Measurements from ENCODE around the gene KRTAP10-4. TPM values are rescaled to one million over a fixed set of nuclear protein-coding genes. Genes with fewer than 3 reads are reported as not detected.
"Not testable (repeated sequence)": the region's sequence is repeated elsewhere in the genome, so short reads cannot be mapped to it uniquely, and the experiment has no call there.

The KRTAP10-4 gene
- total RNA-seq, 2 donors from 2014 or later, result not detected

GRCh38 chr21:44585892-44586291, 12.4 kb downstream of the KRTAP10-4 start:
- Histone ChIP-seq H3K27me3 (replicated peaks; ENCODE audit: insufficient read depth) (no peaks in the 10 kb centered on the region), H3K4me1 (replicated peaks) (no peaks in the 10 kb centered on the region), H3K9me3 (no peaks in the 10 kb centered on the region), H3K4me3 (no peak overlapping the region), H3K27ac (no peak overlapping the region), H3K36me3 (no peaks in the 10 kb centered on the region)
- no peak for DNase-seq (ENCODE audit: low spot score)
- WGBS, result 71% methylated on average over 3 of the region's 3 CpGs
- no peak for TF ChIP-seq POLR2A (IDR thresholded peaks at IDR 0.05)
- no peak for TF ChIP-seq CTCF (IDR thresholded peaks at IDR 0.05)
- TF ChIP-seq POLR2AphosphoS5 (IDR thresholded peaks at IDR 0.05), result no peak
- intact Hi-C loops (cut with DNase I), result no loop called here

DNA sequence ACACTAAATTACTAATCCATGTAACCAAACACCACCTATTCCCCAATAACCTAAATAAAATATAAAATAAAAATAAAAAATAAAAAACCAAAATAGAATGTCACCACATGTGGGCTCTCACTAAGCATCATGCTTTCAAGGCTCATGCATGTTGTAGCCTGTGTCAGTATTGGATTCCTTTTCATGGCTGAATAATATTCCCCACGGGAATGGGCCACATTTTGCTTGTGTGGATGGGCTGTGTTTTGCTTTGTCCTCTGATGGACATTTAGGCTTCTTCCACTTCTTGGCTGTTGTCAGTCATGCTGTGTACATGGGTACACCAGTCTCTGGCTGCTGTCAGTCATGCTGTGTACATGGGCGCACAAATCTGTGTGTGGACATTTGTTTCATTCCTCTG, 15.6 kb downstream of the KRTAP10-4 start:
- Histone ChIP-seq H3K27me3 (replicated peaks; ENCODE audit: insufficient read depth) (no peaks in the 10 kb centered on the region), H3K36me3 (no peaks in the 10 kb centered on the region), H3K4me1 (replicated peaks) (no peaks in the 10 kb centered on the region), H3K9me3 (no peaks in the 10 kb centered on the region), H3K27ac (no peak overlapping the region), H3K4me3 (no peak overlapping the region)
- TF ChIP-seq POLR2AphosphoS5 (IDR thresholded peaks at IDR 0.05) (no peak), POLR2A (IDR thresholded peaks at IDR 0.05) (no peak), CTCF (IDR thresholded peaks at IDR 0.05) (no peak)
- 97% methylated on average over 2 of the region's 2 CpGs for whole genome bisulfite sequencing
- DNase-seq (ENCODE audit: low spot score), result no peak
- intact Hi-C loops (cut with DNase I), result no loop called here

GRCh38 chr21:44589586-44590305, 16.2 kb downstream of the KRTAP10-4 start:
- 84% methylated on average over 24 of the region's 24 CpGs for WGBS
- Histone ChIP-seq H3K4me1 (replicated peaks) (no peaks in the 10 kb centered on the region), H3K27me3 (replicated peaks; ENCODE audit: insufficient read depth) (no peaks in the 10 kb centered on the region), H3K27ac (no peak overlapping the region), H3K4me3 (no peak overlapping the region), H3K36me3 (no peaks in the 10 kb centered on the region), H3K9me3 (no peaks in the 10 kb centered on the region)
- TF ChIP-seq POLR2A (IDR thresholded peaks at IDR 0.05) (no peak), CTCF (IDR thresholded peaks at IDR 0.05) (no peak), POLR2AphosphoS5 (IDR thresholded peaks at IDR 0.05) (no peak)
- no peak for DNase-seq (ENCODE audit: low spot score)
- intact Hi-C loops (cut with DNase I), result no loop called here

- TF ChIP-seq POLR2AphosphoS5 (IDR thresholded peaks at IDR 0.05) (no peak), CTCF (IDR thresholded peaks at IDR 0.05) (no peak), POLR2A (IDR thresholded peaks at IDR 0.05) (no peak)
- Histone ChIP-seq H3K27ac (no peak overlapping the region), H3K4me3 (no peak overlapping the region), H3K4me1 (replicated peaks) (no peaks in the 10 kb centered on the region), H3K27me3 (replicated peaks; ENCODE audit: insufficient read depth) (no peaks in the 10 kb centered on the region), H3K36me3 (no peaks in the 10 kb centered on the region), H3K9me3 (no peaks in the 10 kb centered on the region)
- intact Hi-C loops (cut with DNase I), result no loop called here
- WGBS, result 90% methylated on average over 9 of the region's 10 CpGs
- no peak for DNase-seq (ENCODE audit: low spot score)
Measured at GRCh38 chr21:44590311-44590721, 16.8 kb downstream of the KRTAP10-4 start.

- H3K9me3 ChIP-seq; H3K4me3 ChIP-seq; H3K36me3 ChIP-seq; H3K4me1 ChIP-seq (replicated peaks); intact Hi-C loops (cut with DNase I); DNase-seq (ENCODE audit: low spot score); H3K27me3 ChIP-seq (replicated peaks; ENCODE audit: insufficient read depth); H3K27ac ChIP-seq: not testable (repeated sequence)
- WGBS, result 59% methylated on average over 16 of the region's 19 CpGs
Measured at GRCh38 chr21:44590897-44591800, 17.6 kb downstream of the KRTAP10-4 start.

- intact Hi-C loops (cut with DNase I); H3K27ac ChIP-seq; DNase-seq (ENCODE audit: low spot score); H3K4me1 ChIP-seq (replicated peaks); H3K36me3 ChIP-seq; H3K4me3 ChIP-seq; H3K9me3 ChIP-seq; H3K27me3 ChIP-seq (replicated peaks; ENCODE audit: insufficient read depth): not testable (repeated sequence)
- 19% methylated on average over 3 of the region's 4 CpGs for WGBS
Measured at GRCh38 chr21:44591801-44592130, 18.2 kb downstream of the KRTAP10-4 start.

Measured in prostate gland (tissue), 2 donors.